ENCODE measurements around the gene SFTA2. TPM values are rescaled to one million over a fixed set of nuclear protein-coding genes. Genes with fewer than 3 reads are reported as not detected.

SFTA2 gene
- polyA plus RNA-seq, 1 donor from 2014 or later: not detected

GRCh38 chr6:30885999-30886896 is 45.7 kb downstream of the SFTA2 start:
- Histone ChIP-seq H2AFZ (ENCODE audit: low read depth, low read length) (peak overlapping the region; percentile 34), H3K27ac (ENCODE audit: low read length) (peak overlapping the region; percentile 100), H3K4me3 (ENCODE audit: low read length) (peak overlapping the region; percentile 72), H3K79me2 (replicated peaks; ENCODE audit: insufficient read depth, low read length) (peaks cover 95% of the 10 kb centered on the region), H3K27me3 (ENCODE audit: insufficient read depth, low read depth, low read length) (no peaks in the 10 kb centered on the region), H4K20me1 (ENCODE audit: insufficient read depth) (peaks cover 5% of the 10 kb centered on the region), H3K9me2 (ENCODE audit: insufficient read depth, low read length) (no peaks in the 10 kb centered on the region), H3K9ac (ENCODE audit: low read length) (peak overlapping the region; percentile 99), H3K36me3 (ENCODE audit: insufficient read depth, low read length) (peaks cover 6% of the 10 kb centered on the region), H3K9me3 (ENCODE audit: low read length) (no peaks in the 10 kb centered on the region), H3K4me2 (ENCODE audit: low read length) (peak overlapping the region; percentile 89), H3F3A (ENCODE audit: insufficient read depth, low read length, poor library complexity, severe bottlenecking) (peaks cover 17% of the 10 kb centered on the region)
- TF ChIP-seq MXI1 (conservative IDR thresholded peaks at IDR 0.05; ENCODE audit: poor library complexity, severe bottlenecking): peak; percentile 44
- TF ChIP-seq SMC3 (conservative IDR thresholded peaks at IDR 0.05; ENCODE audit: poor library complexity): peak; percentile 32
- no peak for TF ChIP-seq EZH2 (IDR thresholded peaks at IDR 0.05; ENCODE audit: borderline replicate concordance, insufficient read depth, low read length, poor library complexity, severe bottlenecking)
- no peak for TF ChIP-seq RAD21 (conservative IDR thresholded peaks at IDR 0.05)
- TF ChIP-seq POLR2AphosphoS5 (IDR thresholded peaks at IDR 0.05): peak; percentile 99
- peak; percentile 60 for TF ChIP-seq EP300 (conservative IDR thresholded peaks at IDR 0.05; ENCODE audit: poor library complexity, severe bottlenecking)
- TF ChIP-seq, protein P1, sequence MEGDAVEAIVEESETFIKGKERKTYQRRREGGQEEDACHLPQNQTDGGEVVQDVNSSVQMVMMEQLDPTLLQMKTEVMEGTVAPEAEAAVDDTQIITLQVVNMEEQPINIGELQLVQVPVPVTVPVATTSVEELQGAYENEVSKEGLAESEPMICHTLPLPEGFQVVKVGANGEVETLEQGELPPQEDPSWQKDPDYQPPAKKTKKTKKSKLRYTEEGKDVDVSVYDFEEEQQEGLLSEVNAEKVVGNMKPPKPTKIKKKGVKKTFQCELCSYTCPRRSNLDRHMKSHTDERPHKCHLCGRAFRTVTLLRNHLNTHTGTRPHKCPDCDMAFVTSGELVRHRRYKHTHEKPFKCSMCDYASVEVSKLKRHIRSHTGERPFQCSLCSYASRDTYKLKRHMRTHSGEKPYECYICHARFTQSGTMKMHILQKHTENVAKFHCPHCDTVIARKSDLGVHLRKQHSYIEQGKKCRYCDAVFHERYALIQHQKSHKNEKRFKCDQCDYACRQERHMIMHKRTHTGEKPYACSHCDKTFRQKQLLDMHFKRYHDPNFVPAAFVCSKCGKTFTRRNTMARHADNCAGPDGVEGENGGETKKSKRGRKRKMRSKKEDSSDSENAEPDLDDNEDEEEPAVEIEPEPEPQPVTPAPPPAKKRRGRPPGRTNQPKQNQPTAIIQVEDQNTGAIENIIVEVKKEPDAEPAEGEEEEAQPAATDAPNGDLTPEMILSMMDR (IDR thresholded peaks at IDR 0.05; ENCODE audit: poor library complexity, severe bottlenecking): no peak
- peak; percentile 86 for TF ChIP-seq TAF1 (IDR thresholded peaks at IDR 0.05; ENCODE audit: low read depth)
- TF ChIP-seq, protein P2, sequence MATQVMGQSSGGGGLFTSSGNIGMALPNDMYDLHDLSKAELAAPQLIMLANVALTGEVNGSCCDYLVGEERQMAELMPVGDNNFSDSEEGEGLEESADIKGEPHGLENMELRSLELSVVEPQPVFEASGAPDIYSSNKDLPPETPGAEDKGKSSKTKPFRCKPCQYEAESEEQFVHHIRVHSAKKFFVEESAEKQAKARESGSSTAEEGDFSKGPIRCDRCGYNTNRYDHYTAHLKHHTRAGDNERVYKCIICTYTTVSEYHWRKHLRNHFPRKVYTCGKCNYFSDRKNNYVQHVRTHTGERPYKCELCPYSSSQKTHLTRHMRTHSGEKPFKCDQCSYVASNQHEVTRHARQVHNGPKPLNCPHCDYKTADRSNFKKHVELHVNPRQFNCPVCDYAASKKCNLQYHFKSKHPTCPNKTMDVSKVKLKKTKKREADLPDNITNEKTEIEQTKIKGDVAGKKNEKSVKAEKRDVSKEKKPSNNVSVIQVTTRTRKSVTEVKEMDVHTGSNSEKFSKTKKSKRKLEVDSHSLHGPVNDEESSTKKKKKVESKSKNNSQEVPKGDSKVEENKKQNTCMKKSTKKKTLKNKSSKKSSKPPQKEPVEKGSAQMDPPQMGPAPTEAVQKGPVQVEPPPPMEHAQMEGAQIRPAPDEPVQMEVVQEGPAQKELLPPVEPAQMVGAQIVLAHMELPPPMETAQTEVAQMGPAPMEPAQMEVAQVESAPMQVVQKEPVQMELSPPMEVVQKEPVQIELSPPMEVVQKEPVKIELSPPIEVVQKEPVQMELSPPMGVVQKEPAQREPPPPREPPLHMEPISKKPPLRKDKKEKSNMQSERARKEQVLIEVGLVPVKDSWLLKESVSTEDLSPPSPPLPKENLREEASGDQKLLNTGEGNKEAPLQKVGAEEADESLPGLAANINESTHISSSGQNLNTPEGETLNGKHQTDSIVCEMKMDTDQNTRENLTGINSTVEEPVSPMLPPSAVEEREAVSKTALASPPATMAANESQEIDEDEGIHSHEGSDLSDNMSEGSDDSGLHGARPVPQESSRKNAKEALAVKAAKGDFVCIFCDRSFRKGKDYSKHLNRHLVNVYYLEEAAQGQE (IDR thresholded peaks at IDR 0.05; ENCODE audit: borderline replicate concordance): peak; percentile 90

GRCh38 chr6:30885481-30885998 is 46.4 kb downstream of the SFTA2 start:
- H3F3A ChIP-seq (ENCODE audit: insufficient read depth, low read length, poor library complexity, severe bottlenecking): peaks cover 17% of the 10 kb centered on the region
- H3K36me3 ChIP-seq (ENCODE audit: insufficient read depth, low read length): peaks cover 6% of the 10 kb centered on the region
- H4K20me1 ChIP-seq (ENCODE audit: insufficient read depth): peaks cover 5% of the 10 kb centered on the region
- H3K4me3 ChIP-seq (ENCODE audit: low read length): peak overlapping the region; percentile 72
- H2AFZ ChIP-seq (ENCODE audit: low read depth, low read length): no peak overlapping the region
- H3K9me3 ChIP-seq (ENCODE audit: low read length): no peaks in the 10 kb centered on the region
- peaks cover 95% of the 10 kb centered on the region for H3K79me2 ChIP-seq (replicated peaks; ENCODE audit: insufficient read depth, low read length)
- no peaks in the 10 kb centered on the region for H3K9me2 ChIP-seq (ENCODE audit: insufficient read depth, low read length)
- H3K27me3 ChIP-seq (ENCODE audit: insufficient read depth, low read depth, low read length): no peaks in the 10 kb centered on the region
- peak overlapping the region; percentile 99 for H3K9ac ChIP-seq (ENCODE audit: low read length)
- peak overlapping the region; percentile 100 for H3K27ac ChIP-seq (ENCODE audit: low read length)
- H3K4me2 ChIP-seq (ENCODE audit: low read length): peak overlapping the region; percentile 89
- TF ChIP-seq EZH2 (IDR thresholded peaks at IDR 0.05; ENCODE audit: borderline replicate concordance, insufficient read depth, low read length, poor library complexity, severe bottlenecking) (no peak), RAD21 (conservative IDR thresholded peaks at IDR 0.05) (no peak), MXI1 (conservative IDR thresholded peaks at IDR 0.05; ENCODE audit: poor library complexity, severe bottlenecking) (no peak), POLR2AphosphoS5 (IDR thresholded peaks at IDR 0.05) (no peak), TAF1 (IDR thresholded peaks at IDR 0.05; ENCODE audit: low read depth) (no peak), SMC3 (conservative IDR thresholded peaks at IDR 0.05; ENCODE audit: poor library complexity) (no peak), EP300 (conservative IDR thresholded peaks at IDR 0.05; ENCODE audit: poor library complexity, severe bottlenecking) (no peak)
- TF ChIP-seq, protein P2 (IDR thresholded peaks at IDR 0.05; ENCODE audit: borderline replicate concordance): no peak
- TF ChIP-seq, protein P1 (IDR thresholded peaks at IDR 0.05; ENCODE audit: poor library complexity, severe bottlenecking): no peak
